ENCODE measurements around the gene IQCM.

The IQCM gene

GRCh38 chr4:149768477-149768876, 47.2 kb downstream of the IQCM start:
- DNase-seq = no peak

GRCh38 chr4:149766135-149766534, 49.5 kb downstream of the IQCM start:
- no peak for DNase-seq

GRCh38 chr4:149765630-149766029, 50.0 kb downstream of the IQCM start:
- peak; percentile 91 for DNase-seq

- DNase-seq = no peak
These were observed 59.7 kb downstream of the IQCM start for GRCh38 chr4:149755969-149756368.

GRCh38 chr4:149754526-149754925, 61.1 kb downstream of the IQCM start:
- peak; percentile 62 for DNase-seq

- no peak for DNase-seq
These were observed 62.9 kb downstream of the IQCM start for GRCh38 chr4:149752729-149753128.

- no peak for DNase-seq
These were observed 64.5 kb downstream of the IQCM start for GRCh38 chr4:149751174-149751573.

- no peak for DNase-seq
These were observed 65.9 kb downstream of the IQCM start for GRCh38 chr4:149749784-149750183.

- no peak for DNase-seq
These were observed 68.0 kb downstream of the IQCM start for GRCh38 chr4:149747646-149748045.

GRCh38 chr4:149746276-149746675, 69.4 kb downstream of the IQCM start:
- no peak for DNase-seq

GRCh38 chr4:149741186-149741831, 74.3 kb downstream of the IQCM start:
- DNase-seq = no peak

GRCh38 chr4:149738156-149738555, 77.5 kb downstream of the IQCM start:
- DNase-seq = no peak

- no peak for DNase-seq
These were observed 79.8 kb downstream of the IQCM start for GRCh38 chr4:149735796-149736195.

GRCh38 chr4:149728444-149728843, 87.2 kb downstream of the IQCM start:
- DNase-seq = no peak

GRCh38 chr4:149727663-149728062, 88.0 kb downstream of the IQCM start:
- DNase-seq = no peak

- DNase-seq = no peak
These were observed 92.6 kb downstream of the IQCM start for GRCh38 chr4:149723065-149723464.

GRCh38 chr4:149719806-149720205, 95.8 kb downstream of the IQCM start:
- DNase-seq = no peak

- no peak for DNase-seq
These were observed 96.3 kb downstream of the IQCM start for GRCh38 chr4:149719357-149719756.

GRCh38 chr4:149718500-149718899, 97.1 kb downstream of the IQCM start:
- DNase-seq = no peak

GRCh38 chr4:149716728-149717127, 98.9 kb downstream of the IQCM start:
- no peak for DNase-seq

- DNase-seq = no peak
These were observed 99.6 kb downstream of the IQCM start for GRCh38 chr4:149715822-149716585.

- DNase-seq = no peak
These were observed 102.6 kb downstream of the IQCM start for GRCh38 chr4:149713031-149713430.

GRCh38 chr4:149711593-149712365, 103.9 kb downstream of the IQCM start:
- DNase-seq = peak; percentile 5

GRCh38 chr4:149709640-149710039, 106.0 kb downstream of the IQCM start:
- DNase-seq = peak; percentile 27
